ENCODE measurements around the gene TSHZ3. TPM values are rescaled to one million over a fixed set of nuclear protein-coding genes. Genes with fewer than 3 reads are reported as not detected.
A peak's percentile ranks its signal among the peaks of the same experiment; 100 is the strongest.

The TSHZ3 gene
- total and polyA plus RNA-seq, 12 donors = 2.6 to 9.3 (median 7.8) TPM

DNA sequence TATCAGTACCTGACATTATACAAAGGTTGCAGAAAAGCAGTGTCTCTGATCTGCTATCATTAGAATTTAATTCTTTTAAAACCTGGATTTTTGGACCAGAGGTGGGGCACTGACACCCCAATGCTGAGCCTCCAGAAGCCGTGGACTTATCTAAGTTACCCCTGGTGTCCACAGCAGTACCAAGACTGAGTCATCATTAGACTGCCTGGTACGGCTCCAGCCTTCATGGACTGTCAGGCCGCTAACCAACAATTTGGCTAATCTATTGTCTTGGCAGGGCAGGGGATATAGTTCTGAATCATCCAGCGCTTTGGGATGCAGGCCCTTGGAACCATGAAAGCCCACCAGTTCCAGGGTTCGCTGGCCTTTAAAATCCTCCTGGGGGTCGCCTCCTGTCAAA lies 78.3 kb downstream of the TSHZ3 start:
- H3K36me3 ChIP-seq (replicated peaks in 1 of 2) = no peaks in the 10 kb centered on the region
- no peak overlapping the region for H3K27ac ChIP-seq
- no peak for TF ChIP-seq POLR2A (IDR thresholded peaks at IDR 0.05)
- TF ChIP-seq, protein P1, sequence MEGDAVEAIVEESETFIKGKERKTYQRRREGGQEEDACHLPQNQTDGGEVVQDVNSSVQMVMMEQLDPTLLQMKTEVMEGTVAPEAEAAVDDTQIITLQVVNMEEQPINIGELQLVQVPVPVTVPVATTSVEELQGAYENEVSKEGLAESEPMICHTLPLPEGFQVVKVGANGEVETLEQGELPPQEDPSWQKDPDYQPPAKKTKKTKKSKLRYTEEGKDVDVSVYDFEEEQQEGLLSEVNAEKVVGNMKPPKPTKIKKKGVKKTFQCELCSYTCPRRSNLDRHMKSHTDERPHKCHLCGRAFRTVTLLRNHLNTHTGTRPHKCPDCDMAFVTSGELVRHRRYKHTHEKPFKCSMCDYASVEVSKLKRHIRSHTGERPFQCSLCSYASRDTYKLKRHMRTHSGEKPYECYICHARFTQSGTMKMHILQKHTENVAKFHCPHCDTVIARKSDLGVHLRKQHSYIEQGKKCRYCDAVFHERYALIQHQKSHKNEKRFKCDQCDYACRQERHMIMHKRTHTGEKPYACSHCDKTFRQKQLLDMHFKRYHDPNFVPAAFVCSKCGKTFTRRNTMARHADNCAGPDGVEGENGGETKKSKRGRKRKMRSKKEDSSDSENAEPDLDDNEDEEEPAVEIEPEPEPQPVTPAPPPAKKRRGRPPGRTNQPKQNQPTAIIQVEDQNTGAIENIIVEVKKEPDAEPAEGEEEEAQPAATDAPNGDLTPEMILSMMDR (IDR thresholded peaks at IDR 0.05) = no peak
- WGBS, 4 donors = 73 to 85% (median 77%) methylated on average over 4 to 6 of the region's 6 CpGs
- no peaks in the 10 kb centered on the region for H3K9me3 ChIP-seq (replicated peaks in 1 of 3)
- peak in 1 of 7 donors; percentile 11 for DNase-seq
- intact Hi-C loops (cut with DNase I) = no loop called here
- no peak overlapping the region for H3K4me3 ChIP-seq
- H3K4me1 ChIP-seq (replicated peaks in 1 of 2) = no peaks in the 10 kb centered on the region
- H3K27me3 ChIP-seq = no peaks in the 10 kb centered on the region

DNA sequence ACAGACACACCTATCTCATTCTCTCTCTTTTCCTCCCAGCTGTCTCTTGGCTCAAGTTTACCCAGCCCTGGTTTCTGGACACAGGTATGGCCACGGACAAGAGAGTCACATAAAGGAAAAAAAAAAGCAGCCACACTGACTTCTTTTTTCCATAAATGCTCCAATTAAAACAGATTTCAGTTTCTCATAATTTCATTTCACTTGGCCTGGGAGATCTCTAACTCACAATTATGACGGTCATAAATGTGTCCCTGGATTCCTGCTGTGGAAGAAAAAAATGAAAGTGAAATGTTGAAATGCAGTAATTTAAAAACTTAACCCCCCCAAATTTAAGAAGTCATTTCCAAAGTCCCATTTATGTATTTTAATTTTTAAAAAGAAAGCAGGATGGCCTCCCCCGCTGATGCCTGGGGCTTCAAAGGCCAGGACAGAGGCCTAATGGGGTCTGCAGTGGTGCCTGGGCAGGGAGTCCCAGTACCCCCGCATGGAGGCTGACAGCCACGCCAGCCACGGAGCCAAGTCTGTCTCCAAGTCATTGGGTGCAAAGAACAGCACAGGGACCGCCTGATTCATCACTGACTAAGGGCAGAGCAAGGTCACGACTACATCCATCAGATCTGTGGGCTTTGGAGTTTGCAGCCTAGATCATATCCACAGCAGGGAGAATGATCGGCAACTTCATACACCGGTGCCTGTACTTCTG lies 79.7 kb downstream of the TSHZ3 start:
- TF ChIP-seq, protein P1 (IDR thresholded peaks at IDR 0.05) = no peak
- TF ChIP-seq POLR2A (IDR thresholded peaks at IDR 0.05) = no peak
- Histone ChIP-seq H3K27ac (no peak overlapping the region), H3K4me1 (replicated peaks in 1 of 2) (no peaks in the 10 kb centered on the region), H3K4me3 (no peak overlapping the region), H3K9me3 (replicated peaks in 1 of 3) (no peaks in the 10 kb centered on the region), H3K27me3 (no peaks in the 10 kb centered on the region), H3K36me3 (replicated peaks in 1 of 2) (no peaks in the 10 kb centered on the region)
- WGBS, 4 donors = 33 to 56% (median 48%) methylated on average over 10 of the region's 10 CpGs
- peak in 5 of 7 donors; percentile 22 to 64 (median 47) for DNase-seq
- intact Hi-C loops (cut with DNase I) = no loop called here

DNA sequence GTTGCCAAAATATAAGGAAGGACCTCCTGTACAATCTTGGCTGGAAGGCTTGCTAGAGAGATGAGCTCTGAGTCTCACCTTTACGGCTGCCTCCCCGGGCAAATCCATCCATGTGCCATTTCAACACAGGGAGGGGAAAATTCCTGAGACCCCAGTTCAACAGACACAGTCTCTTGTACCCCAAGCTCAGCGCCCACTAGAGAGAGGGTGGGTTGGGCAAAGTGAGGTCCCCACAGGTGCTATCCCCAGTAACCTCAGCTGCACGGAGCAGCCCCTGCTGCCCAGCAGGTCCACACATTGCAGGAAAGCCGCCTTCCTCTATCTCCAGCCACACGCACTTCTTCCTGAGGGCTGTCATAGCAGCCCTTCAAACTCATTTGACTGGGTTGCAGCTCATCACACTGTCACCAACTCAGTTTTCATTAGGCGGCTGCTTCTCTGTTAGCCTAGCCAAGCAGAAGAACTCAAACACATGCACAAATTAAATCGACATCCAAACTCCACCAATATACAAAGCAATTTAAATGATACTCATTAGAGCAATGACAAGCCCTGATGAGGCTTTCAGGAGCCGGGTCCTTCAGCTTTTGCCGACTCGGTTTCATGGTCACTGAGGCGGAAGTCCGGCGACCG lies 80.4 kb downstream of the TSHZ3 start:
- Histone ChIP-seq H3K4me1 (replicated peaks in 1 of 2) (no peaks in the 10 kb centered on the region), H3K4me3 (no peak overlapping the region), H3K9me3 (replicated peaks in 1 of 3) (no peaks in the 10 kb centered on the region), H3K36me3 (replicated peaks in 1 of 2) (no peaks in the 10 kb centered on the region), H3K27me3 (no peaks in the 10 kb centered on the region), H3K27ac (no peak overlapping the region)
- intact Hi-C loops (cut with DNase I) = no loop called here
- 81 to 88% (median 85%) methylated on average over 15 of the region's 15 CpGs for WGBS, 4 donors
- TF ChIP-seq POLR2A (IDR thresholded peaks at IDR 0.05) = no peak
- TF ChIP-seq, protein P1 (IDR thresholded peaks at IDR 0.05) = no peak
- DNase-seq = no peak

DNA sequence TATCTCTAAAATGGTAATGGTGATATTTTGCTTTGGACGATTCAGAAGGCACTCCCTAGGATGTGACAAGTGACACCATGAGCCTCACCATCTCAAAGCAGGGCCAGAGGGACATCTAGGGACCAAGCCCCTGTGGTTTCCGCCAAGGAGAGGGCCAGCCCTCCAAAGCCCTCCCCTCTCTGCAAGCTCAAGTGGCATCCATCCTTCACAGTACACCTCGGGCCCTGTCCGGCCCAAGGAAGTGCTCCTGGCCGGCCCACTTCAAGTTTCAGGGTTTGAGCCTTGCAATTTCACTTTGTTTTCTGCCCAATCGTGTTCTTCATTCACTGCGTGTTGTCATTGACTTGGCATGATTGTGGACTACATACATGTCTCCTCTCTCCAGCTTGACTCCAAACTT lies 82.5 kb downstream of the TSHZ3 start:
- Histone ChIP-seq H3K27me3 (no peaks in the 10 kb centered on the region), H3K4me1 (replicated peaks in 1 of 2) (no peaks in the 10 kb centered on the region), H3K36me3 (replicated peaks in 1 of 2) (no peaks in the 10 kb centered on the region), H3K4me3 (no peak overlapping the region), H3K27ac (no peak overlapping the region), H3K9me3 (replicated peaks in 1 of 3) (no peaks in the 10 kb centered on the region)
- intact Hi-C loops (cut with DNase I) = no loop called here
- 90 to 93% (median 93%) methylated on average over 7 of the region's 7 CpGs for WGBS, 4 donors
- no peak for DNase-seq
- TF ChIP-seq, protein P1 (IDR thresholded peaks at IDR 0.05) = no peak
- TF ChIP-seq POLR2A (IDR thresholded peaks at IDR 0.05) = no peak
